ENCODE measurements around the gene CIP2A. TPM values are rescaled to one million over a fixed set of nuclear protein-coding genes. Genes with fewer than 3 reads are reported as not detected.

CIP2A gene
- total RNA-seq, 1 donor from 2014 or later, result 24.6 TPM

- DNase-seq (ENCODE audit: low read depth in 2 of 2), result no peak
These were observed 78.2 kb downstream of the CIP2A start for GRCh38 chr3:108511055-108511454.

GRCh38 chr3:108510496-108510895 is 78.7 kb downstream of the CIP2A start, which contains the start of gene MYH15:
TSS of gene MYH15 (minus strand) at chr3:108510596. CDS start at chr3:108510530, 66 bp downstream.
- no peak for DNase-seq (ENCODE audit: low read depth in 2 of 2)

- no peak for DNase-seq (ENCODE audit: low read depth in 2 of 2)
These were observed 79.4 kb downstream of the CIP2A start for GRCh38 chr3:108509871-108510270.

GRCh38 chr3:108509263-108509662 is 80.0 kb downstream of the CIP2A start:
- no peak for DNase-seq (ENCODE audit: low read depth in 2 of 2)

- DNase-seq (ENCODE audit: low read depth in 2 of 2), result no peak
These were observed 81.3 kb downstream of the CIP2A start for GRCh38 chr3:108507902-108508301.

- no peak for DNase-seq (ENCODE audit: low read depth in 2 of 2)
These were observed 83.4 kb downstream of the CIP2A start for GRCh38 chr3:108505811-108506210.

- DNase-seq (ENCODE audit: low read depth in 2 of 2), result no peak
These were observed 85.5 kb downstream of the CIP2A start for GRCh38 chr3:108503722-108504121.

GRCh38 chr3:108501535-108501934 is 87.7 kb downstream of the CIP2A start:
- DNase-seq (ENCODE audit: low read depth in 2 of 2), result no peak

- DNase-seq (ENCODE audit: low read depth in 2 of 2), result no peak
These were observed 88.5 kb downstream of the CIP2A start for GRCh38 chr3:108500728-108501127.

Other genes starting within 250 kb of the CIP2A start
- under 0.01 and 0.13 TPM in 2 replicates for gene MYH15, start 78.8 kb downstream of the CIP2A start, total RNA-seq
- 2.7 and 3.5 TPM in 2 replicates for gene DZIP3, start 284 bp upstream of the CIP2A start, total RNA-seq
- gene RETNLB, start 168.0 kb upstream of the CIP2A start, total RNA-seq, result not detected in 2 replicates
- not detected in 2 replicates for gene TRAT1, start 233.3 kb upstream of the CIP2A start, total RNA-seq

All from dermis microvascular lymphatic vessel endothelial cell (primary cell).